ENCODE measurements around the gene RGS11.

The RGS11 gene

DNA sequence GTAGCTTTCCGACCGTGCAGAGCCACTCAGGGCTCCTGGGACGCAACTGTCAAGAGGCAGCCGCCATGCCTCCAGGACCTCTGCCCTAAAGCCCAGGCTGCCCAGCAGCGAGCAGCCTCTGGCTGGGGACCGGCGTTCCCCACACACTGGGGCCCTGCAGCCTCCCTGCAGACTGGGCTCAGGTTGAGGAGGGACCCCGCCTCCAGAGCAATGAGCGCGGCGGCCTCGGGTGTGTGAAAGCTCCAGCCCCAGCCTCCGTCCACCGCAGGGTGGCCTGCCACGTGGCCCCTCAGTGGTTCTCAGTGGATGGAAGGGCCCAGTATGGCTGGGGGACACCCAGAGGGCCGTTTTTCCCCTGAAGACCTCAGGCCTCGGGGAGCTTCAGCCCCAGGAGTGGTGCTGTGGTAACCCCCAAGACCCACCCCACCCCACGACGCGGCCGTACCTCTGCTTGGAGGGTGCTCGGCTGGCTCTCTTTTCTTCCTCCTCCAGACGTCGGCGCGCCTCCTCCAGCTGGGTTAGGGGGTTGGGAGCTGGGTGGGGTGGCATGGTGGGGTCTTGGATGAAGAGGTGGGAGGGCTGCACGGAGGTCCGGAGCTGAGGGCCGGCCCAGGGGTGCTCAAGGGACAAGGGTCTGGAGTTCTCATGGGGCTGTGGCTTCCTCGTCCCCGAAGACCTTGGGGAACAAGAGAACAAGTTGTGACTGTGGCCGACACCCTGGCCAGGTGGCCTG is 17.5 kb upstream of the RGS11 start:
- no peaks in the 10 kb centered on the region for H3K4me1 ChIP-seq (ENCODE audit: insufficient read depth, low read length)
- no peaks in the 10 kb centered on the region for H3K27me3 ChIP-seq (ENCODE audit: insufficient read depth, low read length)
- H3K9me3 ChIP-seq (ENCODE audit: insufficient read depth, low read depth, low read length): no peaks in the 10 kb centered on the region
- H3K4me3 ChIP-seq (ENCODE audit: low read length): no peak overlapping the region
- H3K27ac ChIP-seq (ENCODE audit: low read length): no peak overlapping the region
- H3K36me3 ChIP-seq (ENCODE audit: insufficient read depth, low read depth, low read length): peaks cover 40% of the 10 kb centered on the region
- H3K9ac ChIP-seq (ENCODE audit: low read depth, low read length): no peak overlapping the region

DNA sequence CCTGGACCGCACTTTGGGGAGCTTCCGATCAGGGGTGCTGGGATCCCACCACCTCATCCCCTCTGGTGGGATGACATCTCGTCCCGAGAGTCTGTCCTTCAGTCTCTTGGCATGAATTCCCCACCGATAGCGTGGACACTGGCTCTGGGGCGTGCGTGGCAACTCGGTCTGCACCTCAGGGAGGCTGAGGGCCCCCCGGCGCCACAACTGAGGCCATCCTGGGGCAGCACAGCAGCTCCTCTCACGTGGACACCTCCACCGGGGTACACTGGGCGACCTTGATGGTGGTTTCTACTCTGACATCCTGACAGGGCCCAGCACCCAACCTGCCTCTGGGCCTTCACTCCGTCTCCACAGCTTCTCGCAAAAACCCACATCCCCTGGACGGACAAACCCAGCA is 15.8 kb upstream of the RGS11 start:
- H3K9me3 ChIP-seq (ENCODE audit: insufficient read depth, low read depth, low read length): no peaks in the 10 kb centered on the region
- no peaks in the 10 kb centered on the region for H3K27me3 ChIP-seq (ENCODE audit: insufficient read depth, low read length)
- H3K9ac ChIP-seq (ENCODE audit: low read depth, low read length): no peak overlapping the region
- no peaks in the 10 kb centered on the region for H3K4me1 ChIP-seq (ENCODE audit: insufficient read depth, low read length)
- no peak overlapping the region for H3K4me3 ChIP-seq (ENCODE audit: low read length)
- no peak overlapping the region for H3K27ac ChIP-seq (ENCODE audit: low read length)
- H3K36me3 ChIP-seq (ENCODE audit: insufficient read depth, low read depth, low read length): peaks cover 50% of the 10 kb centered on the region

DNA sequence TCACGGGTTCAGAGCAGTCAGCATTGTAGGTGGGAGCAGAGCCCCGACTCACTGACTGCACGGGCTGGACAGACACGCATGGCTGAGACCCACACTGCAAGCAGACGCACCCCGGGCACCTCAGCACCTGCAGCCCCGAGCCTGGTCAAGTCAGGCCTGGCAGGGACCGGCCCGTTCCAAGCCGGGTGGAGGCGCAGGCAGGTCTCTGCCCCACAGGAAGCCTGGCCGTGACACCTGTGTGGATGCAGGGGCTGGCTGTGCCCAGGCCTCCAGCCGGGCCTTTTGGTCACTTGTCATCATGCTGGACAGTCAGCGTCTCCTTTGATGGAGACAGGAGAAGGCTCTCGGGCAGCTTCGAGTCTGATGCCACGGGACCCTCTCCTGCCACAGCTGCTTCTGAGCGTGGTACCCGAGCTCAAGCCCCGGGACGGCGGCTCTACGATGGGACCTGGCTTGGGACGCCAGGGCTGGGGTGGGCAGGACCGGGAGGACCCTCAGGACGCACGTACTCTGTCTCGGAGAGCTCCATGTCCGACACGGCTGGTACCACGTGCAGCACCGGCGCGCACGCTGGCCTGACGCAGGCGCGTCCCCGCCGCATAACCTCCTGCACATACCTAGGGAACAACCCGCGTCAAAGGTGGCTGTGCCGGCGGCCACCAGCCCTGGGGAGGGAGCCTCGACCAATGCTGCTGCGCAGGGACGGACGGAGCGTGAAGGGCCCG is 15.1 kb upstream of the RGS11 start:
- no peak overlapping the region for H3K4me3 ChIP-seq (ENCODE audit: low read length)
- no peaks in the 10 kb centered on the region for H3K27me3 ChIP-seq (ENCODE audit: insufficient read depth, low read length)
- H3K27ac ChIP-seq (ENCODE audit: low read length): no peak overlapping the region
- no peaks in the 10 kb centered on the region for H3K4me1 ChIP-seq (ENCODE audit: insufficient read depth, low read length)
- H3K36me3 ChIP-seq (ENCODE audit: insufficient read depth, low read depth, low read length): peaks cover 53% of the 10 kb centered on the region
- H3K9me3 ChIP-seq (ENCODE audit: insufficient read depth, low read depth, low read length): no peaks in the 10 kb centered on the region
- no peak overlapping the region for H3K9ac ChIP-seq (ENCODE audit: low read depth, low read length)

DNA sequence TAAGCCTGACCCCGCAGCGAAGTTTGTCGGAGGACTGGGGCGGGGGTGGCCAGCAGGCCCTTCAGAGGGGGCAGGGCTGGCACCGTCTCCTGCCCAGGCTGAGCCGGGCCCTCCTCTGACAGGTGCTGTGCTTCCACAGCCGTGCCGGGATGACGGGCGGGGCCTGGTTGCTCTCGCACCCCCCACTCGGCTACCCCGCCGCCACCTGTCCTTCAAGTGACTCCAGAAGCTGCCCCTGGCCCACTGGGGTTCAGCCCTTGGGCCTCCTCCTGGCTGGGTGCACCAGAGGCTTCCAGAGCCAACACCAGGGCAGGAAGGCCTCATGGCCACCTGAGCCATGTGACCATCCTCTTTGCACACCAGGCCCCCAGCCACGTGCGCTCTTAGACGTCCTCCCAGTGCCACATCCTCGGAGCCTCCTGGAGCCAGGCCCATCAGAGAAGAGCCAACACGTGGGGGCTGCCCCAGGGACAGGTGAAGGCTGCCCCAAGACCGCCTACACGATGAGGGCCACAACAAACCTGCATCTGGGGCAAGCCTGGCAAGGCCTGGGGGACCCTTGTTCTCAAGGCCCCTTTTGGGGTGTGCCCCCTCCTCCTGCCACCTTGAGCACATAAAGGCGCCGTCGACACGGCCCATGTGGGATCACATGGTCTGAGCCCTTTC is 14.4 kb upstream of the RGS11 start:
- Histone ChIP-seq H3K27ac (ENCODE audit: low read length) (no peak overlapping the region), H3K4me1 (ENCODE audit: insufficient read depth, low read length) (no peaks in the 10 kb centered on the region), H3K9me3 (ENCODE audit: insufficient read depth, low read depth, low read length) (no peaks in the 10 kb centered on the region), H3K36me3 (ENCODE audit: insufficient read depth, low read depth, low read length) (peaks cover 53% of the 10 kb centered on the region), H3K27me3 (ENCODE audit: insufficient read depth, low read length) (no peaks in the 10 kb centered on the region), H3K9ac (ENCODE audit: low read depth, low read length) (no peak overlapping the region), H3K4me3 (ENCODE audit: low read length) (no peak overlapping the region)

DNA sequence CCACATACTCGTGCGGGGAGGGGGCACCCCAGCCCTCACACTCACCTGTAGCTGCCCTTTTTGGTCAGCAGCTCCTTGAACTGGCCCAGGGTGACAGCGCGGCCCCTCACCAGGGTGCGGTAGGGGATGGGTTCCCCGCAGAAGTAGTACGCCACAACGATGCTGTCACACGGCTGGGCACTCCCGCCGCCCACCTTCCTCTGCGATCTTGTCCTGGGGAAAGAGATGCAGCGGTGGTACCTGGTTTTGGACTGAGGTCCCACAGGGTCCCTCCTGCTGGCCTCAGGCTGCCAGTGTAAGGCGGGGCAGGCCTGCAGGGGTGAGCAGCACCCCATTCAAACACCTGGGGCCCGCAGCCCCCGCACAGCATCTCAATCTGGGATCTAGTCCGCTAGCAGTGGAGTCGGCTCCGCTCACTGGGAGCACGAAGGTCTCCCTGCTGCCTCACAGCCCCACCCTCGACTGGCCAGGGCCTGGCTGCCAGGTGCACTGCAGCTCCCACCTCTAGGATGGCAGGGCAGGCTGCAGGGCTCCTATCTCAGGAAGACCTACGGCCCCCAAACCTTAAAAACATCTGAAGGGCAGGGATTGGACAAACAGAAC is 13.8 kb upstream of the RGS11 start:
- no peaks in the 10 kb centered on the region for H3K9me3 ChIP-seq (ENCODE audit: insufficient read depth, low read depth, low read length)
- H3K4me3 ChIP-seq (ENCODE audit: low read length): no peak overlapping the region
- H3K9ac ChIP-seq (ENCODE audit: low read depth, low read length): no peak overlapping the region
- peaks cover 53% of the 10 kb centered on the region for H3K36me3 ChIP-seq (ENCODE audit: insufficient read depth, low read depth, low read length)
- no peak overlapping the region for H3K27ac ChIP-seq (ENCODE audit: low read length)
- no peaks in the 10 kb centered on the region for H3K27me3 ChIP-seq (ENCODE audit: insufficient read depth, low read length)
- H3K4me1 ChIP-seq (ENCODE audit: insufficient read depth, low read length): no peaks in the 10 kb centered on the region

DNA sequence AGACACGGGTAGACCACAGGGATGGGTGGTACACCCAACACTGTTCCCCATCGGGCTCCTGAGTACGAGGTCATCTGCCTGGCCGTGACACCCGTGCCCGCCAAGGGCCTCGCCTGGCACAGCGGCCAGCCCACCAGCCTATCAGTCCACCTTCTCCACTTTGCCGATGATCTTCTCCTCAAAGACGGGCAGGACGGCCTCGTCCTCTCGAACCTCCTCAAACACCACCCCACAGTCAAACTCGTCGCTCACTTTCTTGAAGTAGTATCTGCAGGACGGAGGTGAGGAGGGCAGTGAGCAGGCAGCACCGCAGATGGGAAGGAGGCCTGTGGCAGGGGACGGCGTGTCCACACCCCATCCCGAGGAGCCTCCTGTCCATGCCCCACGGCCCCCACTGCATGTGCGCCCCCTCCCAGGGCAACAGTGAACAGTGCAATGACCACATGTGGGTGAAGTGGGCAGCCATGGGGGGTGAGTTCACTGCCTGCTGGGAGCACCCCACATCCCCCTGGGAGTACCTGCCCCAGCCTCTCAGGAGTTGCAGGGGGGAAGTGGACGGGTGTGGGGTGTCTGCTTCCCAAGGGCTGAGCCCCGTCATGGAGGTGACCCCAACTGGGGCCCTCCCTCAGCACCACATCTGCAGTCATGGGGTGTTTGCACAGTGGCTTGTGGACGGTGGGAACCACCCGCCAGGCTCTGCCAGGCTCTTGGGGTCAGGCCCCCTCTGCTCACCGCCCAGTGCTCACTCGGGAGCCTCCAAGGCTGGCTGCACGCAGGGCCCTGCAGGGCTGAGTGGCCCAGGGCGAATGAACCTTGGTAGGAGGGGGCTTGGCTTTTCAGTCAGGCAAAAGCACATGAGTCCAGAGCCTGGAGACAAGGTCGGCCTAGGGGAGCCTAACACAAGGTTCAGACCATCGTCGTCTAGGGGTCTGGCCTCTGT is 12.5 kb upstream of the RGS11 start:
- Histone ChIP-seq H3K4me3 (ENCODE audit: low read length) (no peak overlapping the region), H3K27me3 (ENCODE audit: insufficient read depth, low read length) (no peaks in the 10 kb centered on the region), H3K9ac (ENCODE audit: low read depth, low read length) (no peak overlapping the region), H3K9me3 (ENCODE audit: insufficient read depth, low read depth, low read length) (no peaks in the 10 kb centered on the region), H3K27ac (ENCODE audit: low read length) (no peak overlapping the region), H3K36me3 (ENCODE audit: insufficient read depth, low read depth, low read length) (peaks cover 48% of the 10 kb centered on the region), H3K4me1 (ENCODE audit: insufficient read depth, low read length) (no peaks in the 10 kb centered on the region)

DNA sequence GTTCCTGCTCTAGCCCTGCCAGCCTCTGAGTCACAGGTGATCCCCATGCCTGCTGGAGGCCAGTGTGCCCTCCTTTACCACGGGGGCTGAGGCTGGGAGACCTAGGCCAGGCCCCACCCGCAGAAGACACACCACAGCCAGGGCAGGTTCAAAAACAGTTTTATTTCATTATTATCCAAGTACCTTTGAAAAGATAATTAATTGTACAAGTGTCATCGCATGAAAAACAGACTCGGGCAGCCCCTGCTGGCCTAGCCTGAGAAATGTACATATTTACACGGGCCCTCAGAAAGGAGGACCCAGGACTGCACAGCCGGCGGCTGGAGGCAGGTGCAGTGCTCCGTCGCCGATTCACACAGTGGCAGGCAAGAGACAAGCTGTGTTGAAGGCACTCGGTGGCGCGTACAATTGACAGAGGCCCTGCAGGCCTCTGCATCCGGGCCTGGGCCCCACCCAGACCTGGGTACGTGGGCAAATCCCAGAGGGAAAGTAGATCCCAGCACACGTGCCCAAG is 11.6 kb upstream of the RGS11 start:
- no peaks in the 10 kb centered on the region for H3K4me1 ChIP-seq (ENCODE audit: insufficient read depth, low read length)
- H3K27me3 ChIP-seq (ENCODE audit: insufficient read depth, low read length): no peaks in the 10 kb centered on the region
- H3K9ac ChIP-seq (ENCODE audit: low read depth, low read length): no peak overlapping the region
- H3K36me3 ChIP-seq (ENCODE audit: insufficient read depth, low read depth, low read length): peaks cover 43% of the 10 kb centered on the region
- H3K27ac ChIP-seq (ENCODE audit: low read length): no peak overlapping the region
- no peak overlapping the region for H3K4me3 ChIP-seq (ENCODE audit: low read length)
- H3K9me3 ChIP-seq (ENCODE audit: insufficient read depth, low read depth, low read length): no peaks in the 10 kb centered on the region

DNA sequence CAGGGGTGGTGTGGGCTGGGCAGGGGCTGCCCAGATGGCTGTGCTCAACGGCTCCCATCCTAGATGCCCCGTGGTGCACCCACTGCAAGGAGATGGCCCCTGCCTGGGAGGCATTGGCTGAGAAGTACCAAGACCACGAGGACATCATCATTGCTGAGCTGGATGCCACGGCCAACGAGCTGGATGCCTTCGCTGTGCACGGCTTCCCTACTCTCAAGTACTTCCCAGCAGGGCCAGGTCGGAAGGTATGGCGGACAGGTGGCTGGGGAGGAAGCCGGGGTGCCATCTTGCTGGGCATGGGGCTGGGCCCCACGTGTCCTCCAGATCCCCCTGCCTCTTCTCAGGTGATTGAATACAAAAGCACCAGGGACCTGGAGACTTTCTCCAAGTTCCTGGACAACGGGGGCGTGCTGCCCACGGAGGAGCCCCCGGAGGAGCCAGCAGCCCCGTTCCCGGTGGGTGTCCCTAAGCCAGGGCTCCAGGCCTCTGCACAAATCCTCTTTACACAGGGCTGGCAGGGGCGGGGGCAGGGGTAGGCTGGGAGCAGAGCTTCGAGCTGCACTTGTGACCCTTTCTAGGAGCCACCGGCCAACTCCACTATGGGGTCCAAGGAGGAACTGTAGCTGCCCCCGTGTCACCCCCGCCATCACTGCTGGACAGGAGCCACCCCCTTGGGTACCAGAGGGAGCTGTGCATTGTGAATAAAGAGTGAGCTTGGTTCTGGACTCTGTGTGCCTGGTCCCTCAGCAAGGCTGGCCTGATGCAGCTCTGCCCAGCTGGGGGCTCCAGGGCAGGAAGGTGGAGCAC is 10.9 kb upstream of the RGS11 start:
- Histone ChIP-seq H3K4me1 (ENCODE audit: insufficient read depth, low read length) (no peaks in the 10 kb centered on the region), H3K36me3 (ENCODE audit: insufficient read depth, low read depth, low read length) (peaks cover 38% of the 10 kb centered on the region), H3K27ac (ENCODE audit: low read length) (no peak overlapping the region), H3K4me3 (ENCODE audit: low read length) (no peak overlapping the region), H3K9ac (ENCODE audit: low read depth, low read length) (no peak overlapping the region), H3K9me3 (ENCODE audit: insufficient read depth, low read depth, low read length) (no peaks in the 10 kb centered on the region), H3K27me3 (ENCODE audit: insufficient read depth, low read length) (peaks cover 4% of the 10 kb centered on the region)

DNA sequence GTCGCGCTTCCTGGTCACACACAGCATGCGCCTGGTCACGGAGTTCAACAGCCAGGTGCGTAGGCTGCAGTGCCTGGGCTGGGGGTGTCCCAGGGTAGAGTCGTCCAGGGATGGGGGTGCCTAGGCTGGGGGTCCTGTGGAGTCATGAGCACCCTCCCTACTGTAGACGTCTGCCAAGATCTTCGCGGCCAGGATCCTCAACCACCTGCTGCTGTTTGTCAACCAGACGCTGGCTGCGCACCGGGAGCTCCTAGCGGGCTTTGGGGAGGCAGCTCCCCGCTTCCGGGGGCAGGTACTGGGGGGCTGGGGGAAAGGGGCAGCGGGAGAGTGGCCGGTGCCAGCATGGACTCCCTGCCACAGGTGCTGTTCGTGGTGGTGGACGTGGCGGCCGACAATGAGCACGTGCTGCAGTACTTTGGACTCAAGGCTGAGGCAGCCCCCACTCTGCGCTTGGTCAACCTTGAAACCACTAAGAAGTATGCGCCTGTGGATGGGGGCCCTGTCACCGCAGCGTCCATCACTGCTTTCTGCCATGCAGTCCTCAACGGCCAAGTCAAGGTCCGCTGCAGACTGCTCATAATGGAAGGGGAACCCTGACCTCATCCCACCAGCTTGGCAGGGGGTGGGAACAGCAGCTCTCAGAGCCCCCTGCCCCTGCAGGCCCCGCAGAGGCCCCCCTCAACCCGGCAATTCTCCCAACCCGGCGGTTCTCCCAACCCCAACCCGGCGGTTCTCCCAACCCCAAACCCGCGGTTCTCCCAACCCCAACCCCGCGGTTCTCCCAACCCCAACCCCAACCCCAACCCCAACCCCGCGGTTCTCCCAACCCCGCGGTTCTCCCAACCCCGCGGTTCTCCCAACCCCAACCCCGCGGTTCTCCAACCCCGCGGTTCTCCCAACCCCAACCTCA is 9.7 kb upstream of the RGS11 start:
- Histone ChIP-seq H3K27ac (ENCODE audit: low read length) (no peak overlapping the region), H3K9me3 (ENCODE audit: insufficient read depth, low read depth, low read length) (no peaks in the 10 kb centered on the region), H3K27me3 (ENCODE audit: insufficient read depth, low read length) (peaks cover 15% of the 10 kb centered on the region), H3K4me3 (ENCODE audit: low read length) (no peak overlapping the region), H3K36me3 (ENCODE audit: insufficient read depth, low read depth, low read length) (peaks cover 32% of the 10 kb centered on the region), H3K9ac (ENCODE audit: low read depth, low read length) (no peak overlapping the region), H3K4me1 (ENCODE audit: insufficient read depth, low read length) (no peaks in the 10 kb centered on the region)
